Body of pancreas (tissue), 4 donors: ENCODE measurements around the gene SKP1.

Experiments
- POLR2A ChIP-seq, 3 donors: fragments of 450-650 bp; IDR thresholded peaks; one replicate each; pipeline ENCODE4 v1.6.1; 2016; ENCODE audit warnings: antibody characterized with exemption in 3 of 3, mild to moderate bottlenecking in 2 of 3
- TF ChIP-seq, protein P1 (sequence below), 7 experiments: fragments of 450-650 bp in 4 of 7; fragments of 200-600 bp in 3 of 7; sonication (generic) in 3 of 7; IDR thresholded peaks; one replicate each; pipeline ENCODE4 v1.5.1; 2016 to 2019; ENCODE audit warnings: antibody characterized with exemption in 7 of 7

DNA sequence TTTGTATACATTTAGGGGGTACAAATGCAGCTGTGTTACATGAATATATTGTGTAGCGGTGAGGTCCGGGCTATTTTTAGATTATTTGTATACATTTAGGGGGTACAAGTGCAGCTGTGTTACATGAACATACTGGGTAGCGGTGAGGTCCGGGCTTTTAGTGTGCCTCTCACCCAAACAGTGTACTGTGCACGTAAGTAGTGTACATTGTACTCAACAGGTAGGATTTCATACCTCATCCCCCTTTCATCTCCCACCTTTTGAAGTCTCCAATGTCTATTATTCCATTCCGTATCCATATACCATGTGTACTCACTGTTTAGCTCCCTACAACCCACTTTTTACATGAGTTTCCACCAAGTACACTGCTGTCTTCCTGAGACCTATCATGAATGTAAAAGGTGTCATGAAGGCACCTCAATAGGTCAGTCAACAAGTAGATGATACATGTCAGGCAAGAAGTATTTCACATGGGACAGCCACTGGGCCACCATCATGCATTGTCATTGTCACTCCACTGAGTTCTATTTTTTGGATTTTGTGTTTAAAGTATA is 27.7 kb downstream of the SKP1 start:
- TF ChIP-seq POLR2A (IDR thresholded peaks at IDR 0.05), result no peak
- TF ChIP-seq, protein P1, sequence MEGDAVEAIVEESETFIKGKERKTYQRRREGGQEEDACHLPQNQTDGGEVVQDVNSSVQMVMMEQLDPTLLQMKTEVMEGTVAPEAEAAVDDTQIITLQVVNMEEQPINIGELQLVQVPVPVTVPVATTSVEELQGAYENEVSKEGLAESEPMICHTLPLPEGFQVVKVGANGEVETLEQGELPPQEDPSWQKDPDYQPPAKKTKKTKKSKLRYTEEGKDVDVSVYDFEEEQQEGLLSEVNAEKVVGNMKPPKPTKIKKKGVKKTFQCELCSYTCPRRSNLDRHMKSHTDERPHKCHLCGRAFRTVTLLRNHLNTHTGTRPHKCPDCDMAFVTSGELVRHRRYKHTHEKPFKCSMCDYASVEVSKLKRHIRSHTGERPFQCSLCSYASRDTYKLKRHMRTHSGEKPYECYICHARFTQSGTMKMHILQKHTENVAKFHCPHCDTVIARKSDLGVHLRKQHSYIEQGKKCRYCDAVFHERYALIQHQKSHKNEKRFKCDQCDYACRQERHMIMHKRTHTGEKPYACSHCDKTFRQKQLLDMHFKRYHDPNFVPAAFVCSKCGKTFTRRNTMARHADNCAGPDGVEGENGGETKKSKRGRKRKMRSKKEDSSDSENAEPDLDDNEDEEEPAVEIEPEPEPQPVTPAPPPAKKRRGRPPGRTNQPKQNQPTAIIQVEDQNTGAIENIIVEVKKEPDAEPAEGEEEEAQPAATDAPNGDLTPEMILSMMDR (IDR thresholded peaks at IDR 0.05), result no peak
